GM19023 (cell line): ENCODE measurements around the gene IFNG-AS1.

Experiments
- ATAC-seq: cut with Tn5 transposase; IDR thresholded peaks from one replicate; pipeline ENCODE4 v1.9.1; 2021; ENCODE audit warnings: mild to moderate bottlenecking, moderate library complexity; ENCODE audit not compliant: unreplicated experiment

IFNG-AS1 gene

DNA sequence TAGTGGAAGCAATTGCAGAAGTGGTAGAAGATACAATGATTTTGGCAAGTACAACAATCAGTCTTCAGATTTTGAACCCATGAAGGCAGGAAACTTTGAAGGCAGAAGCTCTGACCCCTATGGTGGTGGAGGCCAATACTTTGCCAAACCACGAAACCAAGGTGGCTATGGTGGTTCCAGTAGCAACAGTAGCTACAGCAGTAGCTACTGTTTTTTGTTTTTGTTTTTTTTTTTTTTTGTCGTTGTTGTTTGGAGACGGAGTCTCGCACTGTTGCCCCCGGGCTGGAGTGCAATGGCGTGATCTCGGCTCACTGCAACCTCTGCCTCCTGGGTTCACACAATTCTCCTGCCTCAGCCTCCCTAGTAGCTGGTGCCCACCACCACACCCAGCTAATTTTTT lies 47.4 kb downstream of the IFNG-AS1 start:
- no peak for ATAC-seq

DNA sequence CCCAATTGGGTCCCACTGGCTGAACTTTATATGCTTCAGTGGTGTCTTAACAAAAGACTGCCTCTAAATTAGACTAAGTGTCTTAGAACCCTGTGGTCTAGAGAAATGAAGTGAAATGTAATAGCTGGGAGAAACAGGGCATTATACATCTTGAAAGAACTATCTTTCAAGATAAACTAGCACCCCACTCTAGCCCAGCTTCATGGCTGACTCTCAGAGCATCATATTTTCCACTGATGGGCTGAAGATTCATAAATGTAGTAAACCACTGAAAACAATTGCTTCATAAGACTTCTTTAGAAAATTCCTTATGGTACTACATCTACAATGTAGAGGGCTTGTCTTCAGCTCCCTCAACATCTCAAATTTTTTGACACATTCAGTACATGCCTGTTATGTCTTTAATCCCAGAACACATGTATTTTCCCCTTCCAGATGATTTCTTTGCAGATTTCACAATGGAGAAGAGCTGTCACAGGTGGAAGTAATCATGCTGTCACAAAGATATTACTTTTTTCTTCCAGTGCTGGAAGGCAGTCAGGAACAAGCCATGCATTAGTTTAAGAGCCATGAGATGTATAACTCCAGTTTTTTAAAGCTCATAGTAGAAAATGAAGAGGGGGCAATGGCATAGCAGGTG lies 48.5 kb downstream of the IFNG-AS1 start:
- ATAC-seq, result no peak

DNA sequence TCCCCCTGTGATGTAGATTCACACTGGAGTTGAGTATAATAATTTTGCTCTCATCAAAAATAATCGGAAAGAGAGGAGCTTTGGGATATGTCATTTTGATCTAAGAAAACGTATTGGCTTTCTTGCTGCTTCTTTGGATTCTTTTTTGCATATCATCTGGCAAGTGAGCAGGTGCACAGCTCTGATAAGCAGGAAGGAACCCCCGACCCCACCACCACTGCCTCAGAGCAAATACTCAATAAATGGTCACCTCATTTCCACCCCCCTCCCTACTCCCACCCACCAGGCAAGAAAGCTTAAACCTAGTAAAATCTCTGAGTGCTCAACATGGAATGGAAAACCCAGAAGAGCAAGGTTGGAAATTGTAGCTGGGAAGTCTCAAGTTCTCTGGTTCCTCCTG lies 49.4 kb downstream of the IFNG-AS1 start:
- ATAC-seq, result no peak

DNA sequence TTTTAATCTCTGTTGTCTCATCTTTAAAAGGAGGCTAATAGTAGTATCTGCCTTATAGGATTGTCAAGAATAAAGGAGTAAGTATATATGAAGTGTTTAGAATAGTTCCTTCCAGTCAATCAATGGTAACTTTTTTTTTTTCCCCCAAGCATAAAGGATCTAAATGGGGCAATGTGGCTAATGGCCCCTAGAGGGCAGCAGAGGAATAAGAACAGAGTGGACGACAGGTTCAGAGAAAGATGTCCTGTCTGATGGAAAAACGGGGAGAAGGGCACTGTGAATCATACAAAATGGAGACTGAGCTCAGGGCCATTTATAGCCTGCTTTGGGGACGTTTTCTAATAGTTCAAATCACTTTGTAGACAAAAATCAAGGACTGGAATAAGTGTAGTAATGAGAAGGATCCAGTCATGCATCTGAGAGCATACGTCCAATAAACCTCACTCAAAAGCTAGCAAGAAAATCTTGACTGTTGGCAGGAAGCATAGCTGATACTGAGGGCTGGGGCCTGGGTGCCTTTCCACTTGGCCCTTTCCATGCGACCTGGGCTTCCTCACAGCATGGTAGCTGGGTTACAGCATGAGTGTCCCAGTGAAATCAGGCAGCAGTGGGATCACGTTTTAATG lies 51.3 kb downstream of the IFNG-AS1 start:
- ATAC-seq, result peak; percentile 48

DNA sequence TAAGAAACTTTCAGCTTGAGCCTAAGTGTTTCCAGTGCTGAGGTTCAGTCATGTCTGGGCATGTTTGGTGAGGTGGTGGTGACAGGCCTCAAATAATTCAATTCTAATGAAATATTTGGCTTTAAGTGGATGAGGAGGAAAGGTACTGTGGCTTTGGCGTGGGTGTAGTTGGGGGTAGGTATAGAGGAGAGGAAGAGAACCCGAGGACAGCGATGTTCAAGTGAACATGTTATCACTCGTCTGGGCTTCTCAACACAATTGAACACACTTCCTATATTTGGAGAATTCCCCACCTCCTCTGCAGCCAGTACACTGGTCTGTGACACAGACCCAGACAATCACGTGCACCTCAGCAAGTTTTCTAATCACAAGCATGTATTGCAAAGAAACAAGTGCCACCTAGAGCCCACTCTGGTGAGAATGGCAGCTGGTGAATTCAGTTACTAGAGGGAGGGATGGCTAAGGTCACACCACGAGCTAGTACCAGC lies 53.0 kb downstream of the IFNG-AS1 start:
- peak; percentile 79 for ATAC-seq

DNA sequence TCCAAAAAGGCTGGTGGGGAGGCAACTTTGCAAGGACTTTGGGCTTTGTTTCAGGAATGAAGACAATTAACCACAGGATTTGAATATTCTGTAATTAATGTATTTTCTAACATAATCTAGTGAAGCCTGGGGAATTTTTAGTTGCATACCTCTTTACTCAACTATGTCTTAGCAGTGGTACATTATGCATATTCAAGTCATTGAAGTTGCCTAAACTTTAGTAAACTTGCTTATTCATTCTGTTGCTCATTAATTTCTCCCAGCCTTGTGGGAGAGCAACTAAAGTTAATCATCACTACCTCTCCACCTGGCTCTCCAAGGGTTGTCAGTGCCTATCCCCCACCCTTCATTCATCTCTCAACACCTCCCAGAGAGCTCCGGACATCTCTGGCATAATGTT lies 54.2 kb downstream of the IFNG-AS1 start:
- ATAC-seq, result no peak

DNA sequence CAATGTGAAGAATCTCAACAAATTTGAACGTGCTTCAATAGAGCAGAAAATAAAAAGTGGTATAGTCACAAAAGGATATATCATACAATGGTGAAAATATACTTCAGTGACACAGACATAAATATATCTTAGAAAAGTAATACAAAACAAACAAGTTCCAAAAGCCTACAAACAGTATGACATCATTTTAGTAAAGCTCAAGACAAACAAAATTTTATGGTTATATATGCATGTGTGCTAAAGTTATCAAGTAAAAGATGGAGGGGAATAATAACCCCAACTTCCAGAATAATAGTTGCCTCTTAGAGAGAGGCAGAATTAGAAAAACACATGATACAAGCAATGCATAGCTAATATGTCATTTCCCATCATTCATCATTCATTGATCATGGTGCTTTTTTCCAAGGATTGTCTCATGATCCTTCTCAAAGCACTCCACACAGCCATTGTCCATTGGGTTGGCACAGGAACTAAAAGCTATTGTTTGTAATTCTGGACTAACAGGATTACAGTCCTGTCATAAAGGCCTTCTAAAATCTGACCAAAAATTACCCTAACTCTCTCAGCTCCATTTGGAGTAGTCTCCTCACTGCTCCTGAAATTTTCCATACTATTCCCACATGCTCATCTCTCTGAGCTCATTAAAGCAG lies 59.5 kb downstream of the IFNG-AS1 start:
- ATAC-seq, result no peak

DNA sequence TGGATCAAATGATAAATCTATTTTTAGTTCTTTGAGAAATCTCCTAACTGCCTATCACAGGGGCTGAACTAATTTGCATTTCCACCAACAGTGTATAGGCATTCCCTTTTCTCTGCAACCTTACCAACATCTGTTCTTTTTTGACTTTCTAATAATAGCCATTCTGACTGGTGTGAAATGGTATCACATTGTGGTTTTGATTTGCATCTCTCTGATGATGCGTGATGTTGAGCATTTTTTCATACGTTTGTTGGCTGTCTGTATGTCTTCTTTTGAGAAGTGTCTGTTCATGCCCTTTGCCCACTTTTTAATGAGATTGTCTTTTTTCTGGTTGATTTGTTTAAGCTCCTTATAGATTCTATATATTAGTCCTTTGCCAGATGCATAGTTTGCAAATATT lies 67.1 kb downstream of the IFNG-AS1 start:
- no peak for ATAC-seq

DNA sequence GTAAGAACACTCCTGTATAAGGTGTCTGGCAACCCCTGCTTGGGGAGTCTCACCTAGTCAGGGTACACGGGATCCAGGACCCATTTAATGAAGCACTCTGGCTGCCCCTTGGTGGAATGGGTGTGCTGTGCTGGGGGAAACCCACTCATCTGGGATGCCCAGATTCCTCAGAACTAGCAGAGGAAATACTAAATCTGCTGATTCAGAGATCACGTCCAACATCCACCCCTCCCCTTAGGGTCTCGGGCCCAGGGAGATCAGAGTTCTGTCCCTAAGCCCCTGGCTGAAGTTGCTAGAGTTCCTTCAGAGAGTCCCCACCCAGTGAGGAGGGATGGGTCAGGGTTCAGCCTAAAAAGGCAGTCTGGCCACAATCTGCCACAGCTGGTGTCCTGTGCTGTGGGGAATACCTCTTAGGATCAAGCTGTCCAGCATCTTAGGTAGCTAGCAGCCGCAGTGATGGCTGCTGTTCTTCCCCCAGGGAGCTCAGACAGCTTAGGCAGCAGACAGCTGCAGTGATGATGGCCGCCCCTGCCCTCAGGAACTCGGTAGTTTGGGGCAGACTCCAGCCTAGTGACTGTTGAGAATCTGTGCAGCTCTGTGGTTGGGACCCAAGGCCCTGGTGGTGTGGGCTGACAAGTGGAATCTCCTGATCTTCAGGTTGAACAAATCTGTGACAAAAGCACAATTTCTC lies 74.8 kb downstream of the IFNG-AS1 start:
- no peak for ATAC-seq

DNA sequence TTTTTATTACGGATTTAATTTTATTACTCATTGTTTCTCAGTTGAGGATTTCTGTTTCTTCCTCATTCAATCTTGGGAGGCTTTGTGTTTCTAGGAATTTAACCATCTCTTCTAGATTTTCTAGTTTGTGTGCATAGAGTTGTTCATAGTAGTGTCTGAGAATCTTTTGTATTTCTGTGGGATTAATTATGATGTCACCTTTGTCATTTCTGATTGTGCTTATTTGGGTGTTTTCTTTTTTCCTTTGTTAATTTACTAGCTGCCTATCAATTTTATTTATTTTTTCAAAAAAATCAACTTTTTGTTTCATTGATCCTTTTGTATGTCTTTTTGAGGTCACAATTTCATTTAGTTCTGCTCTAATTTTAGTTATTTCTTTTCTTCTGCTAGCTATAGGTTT lies 75.9 kb downstream of the IFNG-AS1 start:
- no peak for ATAC-seq

DNA sequence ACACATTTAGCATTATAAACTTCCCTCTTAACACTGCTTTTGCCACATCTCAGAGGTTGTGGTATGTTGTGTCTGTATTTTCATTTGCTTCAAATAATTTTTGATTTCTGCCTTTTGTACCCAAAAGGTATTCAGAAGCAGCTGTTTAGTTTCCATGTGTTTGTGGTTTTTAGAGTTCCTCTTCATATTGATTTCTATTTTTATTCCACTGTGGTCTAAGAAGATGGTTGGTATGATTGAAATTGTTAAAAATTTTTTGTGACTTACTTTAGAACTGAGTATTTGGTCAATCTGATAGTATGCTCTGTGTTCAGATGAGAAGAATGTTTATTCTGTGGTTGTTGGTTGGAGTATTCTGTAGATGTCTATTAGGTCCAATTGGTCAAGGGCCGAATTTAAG lies 76.4 kb downstream of the IFNG-AS1 start:
- no peak for ATAC-seq

DNA sequence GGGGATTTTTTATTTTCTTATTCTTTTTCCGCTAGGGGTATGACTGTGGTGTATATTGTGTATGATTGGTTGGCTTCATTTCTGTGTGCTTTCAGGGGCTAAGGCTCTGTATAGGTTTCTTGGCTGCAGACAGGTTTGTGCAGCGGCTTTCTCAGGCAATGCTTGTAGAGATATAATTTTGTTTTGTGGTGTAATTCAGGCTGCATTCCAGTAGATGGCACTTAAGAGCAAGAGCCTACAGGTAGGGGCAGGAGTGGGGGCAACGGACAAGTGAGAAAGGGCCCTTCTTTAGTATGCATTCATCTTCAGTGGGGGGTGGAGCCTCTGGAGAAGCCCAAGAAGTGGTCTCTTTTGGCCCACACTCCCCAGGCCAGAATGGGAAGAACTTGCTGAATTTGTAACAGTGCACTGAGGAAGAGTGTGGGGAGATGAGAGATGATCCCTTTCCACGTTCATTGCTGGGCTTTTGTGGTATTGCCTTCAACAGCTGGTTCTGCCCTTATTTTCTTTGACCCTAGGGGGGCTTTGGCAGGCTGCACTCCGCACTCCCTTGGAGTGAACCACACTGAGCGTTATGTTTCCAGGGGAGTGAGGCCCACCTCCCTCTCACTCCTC lies 78.6 kb downstream of the IFNG-AS1 start:
- ATAC-seq, result no peak

DNA sequence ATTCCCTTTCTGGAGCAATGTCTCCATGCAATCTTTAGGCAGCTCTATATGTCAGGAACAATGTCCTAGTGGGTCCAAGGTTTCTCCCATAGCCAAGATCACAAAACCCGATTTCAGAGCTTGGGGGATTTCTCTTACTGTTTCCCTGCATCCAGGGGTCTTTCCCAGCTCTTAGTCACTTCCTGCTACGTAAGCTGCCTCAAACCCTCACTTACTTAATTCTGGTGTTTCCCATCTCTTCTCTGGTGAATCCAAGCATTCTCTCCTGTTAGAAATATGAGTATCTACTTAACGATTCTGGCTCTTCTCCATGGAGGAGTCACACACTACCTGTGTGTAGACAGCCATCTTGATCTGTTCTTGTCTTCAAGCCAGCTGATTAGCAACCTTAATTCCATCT lies 80.0 kb downstream of the IFNG-AS1 start:
- ATAC-seq, result no peak
